HG02870 (cell line): ENCODE measurements around the gene PRR19.

Source experiments
- ATAC-seq: cut with Tn5 transposase; IDR thresholded peaks from one replicate; pipeline ENCODE4 v1.9.1; 2021; ENCODE audit warnings: mild to moderate bottlenecking, moderate library complexity; ENCODE audit not compliant: unreplicated experiment

Gene PRR19

DNA sequence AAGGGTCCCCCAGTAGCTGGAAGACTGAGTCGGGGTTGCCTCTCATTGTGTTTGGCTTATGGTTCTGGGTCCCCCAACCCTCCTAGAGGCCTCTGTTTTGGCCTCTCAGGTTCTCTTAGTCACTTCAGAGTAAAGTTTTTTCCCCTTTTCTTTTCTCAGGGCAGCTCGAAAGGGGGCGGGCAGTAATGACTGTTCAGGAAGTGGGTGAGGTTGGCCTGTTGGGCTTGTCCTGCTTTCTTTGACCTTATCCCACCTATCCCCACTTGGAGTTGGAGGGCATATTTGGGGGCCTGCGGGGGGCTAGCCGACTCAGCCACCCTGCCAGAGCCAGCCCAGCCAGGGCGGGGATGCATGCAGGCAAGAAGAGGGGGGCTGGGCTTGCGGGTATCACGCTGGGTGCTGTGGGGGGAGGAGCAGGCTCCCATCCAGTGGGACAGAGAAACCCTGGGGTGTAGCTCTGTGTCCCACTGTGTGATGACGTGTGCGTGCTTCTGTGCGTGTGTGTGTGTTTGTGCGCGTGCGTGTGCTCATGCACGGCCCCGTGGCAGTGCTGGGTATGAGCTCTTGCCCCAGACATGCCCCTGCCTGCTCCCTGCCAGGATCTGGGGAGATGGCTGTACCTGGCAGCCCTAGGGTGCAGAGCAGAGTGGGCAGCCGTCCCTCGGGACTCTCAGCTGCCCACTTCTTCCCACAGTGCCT is 31.4 kb upstream of the PRR19 start:
- no peak for ATAC-seq

DNA sequence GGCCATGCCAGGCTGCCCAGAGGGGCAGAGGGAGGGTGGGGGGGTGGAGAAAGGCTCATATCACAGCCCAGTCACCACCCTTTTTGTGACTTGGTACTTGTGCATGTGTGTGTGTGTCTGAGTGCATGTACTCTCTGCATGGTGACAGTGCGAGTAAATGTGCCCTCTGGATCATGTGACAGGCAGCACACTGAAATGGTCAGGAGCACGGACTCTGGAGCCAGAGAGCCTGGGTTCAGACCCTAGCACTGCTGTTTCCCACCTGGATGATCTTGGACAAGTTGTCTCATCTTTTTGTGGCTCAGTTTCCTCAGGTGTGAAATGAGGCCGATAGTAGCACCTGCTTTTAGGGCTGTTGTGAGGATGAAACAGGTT is 30.9 kb upstream of the PRR19 start:
- no peak for ATAC-seq

DNA sequence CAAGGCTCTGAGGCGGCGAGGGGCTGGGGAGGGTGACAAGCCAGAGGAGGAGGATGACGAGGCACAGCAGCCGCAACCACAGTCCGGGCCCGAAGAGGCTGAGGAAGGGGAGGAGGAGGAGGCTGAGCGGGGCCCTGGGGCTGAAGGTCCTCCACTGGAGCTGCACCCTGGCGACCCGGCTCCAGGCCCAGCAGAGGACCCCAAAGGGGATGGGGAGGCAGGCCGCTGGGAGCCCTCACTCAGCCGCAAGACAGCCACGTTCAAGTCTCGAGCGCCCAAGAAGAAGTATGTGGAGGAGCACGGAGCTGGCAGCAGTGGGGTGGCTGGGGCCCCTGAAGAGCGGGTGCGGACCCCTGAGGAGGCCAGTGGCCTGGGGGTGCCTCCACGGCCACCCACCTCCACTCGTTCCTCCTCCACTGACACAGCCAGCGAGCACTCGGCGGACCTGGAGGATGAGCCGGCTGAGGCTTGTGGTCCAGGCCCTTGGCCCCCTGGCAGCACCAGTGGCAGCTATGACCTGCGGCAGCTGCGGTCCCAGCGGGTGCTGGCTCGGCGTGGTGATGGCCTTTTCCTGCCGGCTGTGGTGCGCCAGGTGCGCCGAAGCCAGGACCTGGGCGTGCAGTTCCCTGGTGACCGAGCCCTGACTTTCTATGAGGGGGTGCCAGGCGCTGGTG is 29.9 kb upstream of the PRR19 start:
- ATAC-seq: no peak

DNA sequence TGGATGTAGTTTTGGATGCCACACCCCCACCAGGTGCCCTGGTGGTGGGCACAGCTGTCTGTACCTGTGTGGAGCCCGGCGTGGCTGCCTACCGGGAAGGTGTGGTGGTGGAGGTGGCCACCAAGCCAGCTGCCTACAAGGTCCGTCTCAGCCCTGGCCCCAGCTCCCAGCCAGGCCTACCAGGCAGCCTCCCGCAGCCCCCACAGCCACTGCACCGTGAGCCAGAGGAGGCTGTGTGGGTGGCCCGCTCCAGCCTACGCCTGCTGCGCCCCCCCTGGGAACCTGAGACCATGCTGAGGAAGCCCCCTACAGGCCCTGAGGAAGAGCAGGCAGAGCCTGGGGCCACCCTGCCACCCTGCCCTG is 29.4 kb upstream of the PRR19 start:
- ATAC-seq: no peak

DNA sequence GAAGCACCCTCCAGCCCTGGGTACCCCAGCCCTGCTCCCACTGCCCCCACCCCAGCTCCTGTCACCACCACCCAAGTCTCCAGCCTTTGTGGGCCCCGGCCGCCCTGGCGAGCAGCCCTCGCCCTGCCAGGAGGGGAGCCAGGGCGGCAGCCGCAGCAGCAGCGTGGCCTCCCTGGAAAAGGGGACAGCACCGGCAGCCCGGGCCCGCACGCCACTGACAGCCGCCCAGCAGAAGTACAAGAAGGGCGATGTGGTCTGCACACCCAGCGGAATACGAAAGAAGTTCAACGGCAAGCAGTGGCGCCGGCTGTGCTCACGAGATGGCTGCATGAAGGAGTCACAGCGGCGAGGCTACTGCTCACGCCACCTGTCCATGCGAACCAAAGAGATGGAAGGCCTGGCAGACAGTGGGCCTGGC is 28.9 kb upstream of the PRR19 start:
- ATAC-seq: no peak

DNA sequence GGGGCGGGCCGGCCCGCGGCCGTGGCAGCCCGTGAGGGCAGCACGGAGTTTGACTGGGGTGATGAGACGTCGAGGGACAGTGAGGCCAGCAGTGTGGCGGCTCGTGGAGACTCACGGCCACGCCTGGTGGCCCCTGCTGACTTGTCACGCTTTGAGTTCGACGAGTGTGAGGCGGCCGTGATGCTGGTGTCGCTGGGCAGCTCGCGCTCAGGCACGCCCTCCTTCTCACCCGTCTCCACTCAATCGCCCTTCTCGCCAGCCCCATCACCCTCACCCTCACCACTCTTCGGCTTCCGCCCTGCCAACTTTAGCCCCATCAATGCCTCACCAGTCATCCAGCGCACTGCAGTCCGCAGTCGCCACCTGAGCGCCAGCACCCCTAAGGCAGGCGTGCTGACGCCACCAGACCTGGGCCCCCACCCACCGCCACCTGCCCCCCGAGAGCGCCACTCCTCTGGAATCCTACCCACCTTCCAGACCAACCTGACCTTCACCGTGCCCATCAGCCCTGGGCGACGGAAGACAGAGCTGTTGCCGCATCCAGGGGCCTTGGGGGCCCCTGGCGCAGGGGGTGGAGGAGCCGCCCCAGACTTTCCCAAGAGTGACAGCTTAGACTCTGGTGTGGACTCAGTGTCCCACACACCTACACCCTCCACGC is 28.4 kb upstream of the PRR19 start:
- no peak for ATAC-seq

DNA sequence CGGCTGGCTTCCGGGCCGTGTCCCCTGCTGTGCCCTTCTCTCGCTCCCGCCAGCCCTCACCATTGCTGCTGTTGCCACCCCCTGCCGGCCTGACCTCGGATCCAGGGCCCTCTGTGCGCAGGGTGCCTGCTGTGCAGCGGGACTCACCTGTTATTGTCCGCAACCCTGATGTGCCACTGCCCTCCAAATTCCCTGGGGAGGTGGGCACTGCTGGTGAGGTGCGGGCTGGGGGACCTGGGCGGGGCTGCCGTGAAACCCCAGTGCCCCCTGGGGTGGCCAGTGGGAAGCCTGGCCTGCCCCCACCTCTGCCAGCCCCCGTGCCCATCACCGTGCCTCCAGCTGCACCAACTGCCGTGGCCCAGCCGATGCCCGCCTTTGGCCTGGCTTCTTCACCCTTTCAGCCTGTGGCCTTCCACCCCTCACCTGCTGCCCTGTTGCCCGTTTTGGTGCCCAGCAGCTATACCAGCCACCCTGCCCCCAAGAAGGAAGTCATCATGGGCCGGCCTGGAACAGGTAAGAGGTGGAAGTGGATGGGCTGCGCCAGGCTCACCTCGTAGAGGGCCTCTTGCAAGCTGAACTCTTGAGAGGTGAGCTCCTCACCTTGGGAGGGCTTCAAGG is 27.8 kb upstream of the PRR19 start:
- ATAC-seq: no peak

DNA sequence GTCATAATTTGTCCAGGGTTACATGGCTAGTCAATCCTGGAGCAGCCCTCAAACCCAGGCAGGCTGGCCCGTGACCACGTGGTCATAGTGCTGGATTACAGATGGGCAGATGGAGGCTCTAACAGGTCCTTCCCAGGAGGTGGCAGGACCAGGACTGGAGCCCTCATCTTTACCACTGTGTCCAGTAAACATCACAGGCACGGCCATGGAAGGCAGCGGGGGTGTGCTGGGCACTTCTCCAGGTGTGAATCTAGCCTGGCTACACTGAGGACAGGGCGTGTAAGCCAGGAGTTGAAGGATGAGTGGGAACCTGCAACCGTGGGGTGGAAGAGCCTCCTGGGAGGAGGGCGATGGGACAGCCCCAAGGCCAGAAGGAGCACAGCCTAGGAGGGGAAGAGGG is 26.8 kb upstream of the PRR19 start:
- ATAC-seq: no peak

DNA sequence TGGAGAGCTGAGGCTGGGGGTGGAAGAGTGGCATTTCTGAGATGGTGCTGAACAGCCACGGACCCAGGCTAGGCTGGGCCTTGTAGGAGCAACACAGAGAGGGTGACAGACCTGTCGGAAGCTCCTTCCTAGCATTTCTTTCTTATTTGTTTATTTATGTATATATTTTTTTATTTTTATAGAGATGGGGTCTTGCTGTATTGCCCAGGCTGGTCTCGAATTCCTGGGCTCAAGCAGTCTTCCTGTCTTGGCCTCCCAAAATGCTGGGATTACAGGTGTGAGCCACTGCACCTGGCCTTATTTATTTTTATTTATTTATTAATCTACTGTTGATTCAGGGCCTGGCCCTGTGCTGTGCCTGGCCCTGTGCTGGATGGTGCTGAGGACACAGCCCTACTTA is 26.4 kb upstream of the PRR19 start:
- ATAC-seq: no peak

DNA sequence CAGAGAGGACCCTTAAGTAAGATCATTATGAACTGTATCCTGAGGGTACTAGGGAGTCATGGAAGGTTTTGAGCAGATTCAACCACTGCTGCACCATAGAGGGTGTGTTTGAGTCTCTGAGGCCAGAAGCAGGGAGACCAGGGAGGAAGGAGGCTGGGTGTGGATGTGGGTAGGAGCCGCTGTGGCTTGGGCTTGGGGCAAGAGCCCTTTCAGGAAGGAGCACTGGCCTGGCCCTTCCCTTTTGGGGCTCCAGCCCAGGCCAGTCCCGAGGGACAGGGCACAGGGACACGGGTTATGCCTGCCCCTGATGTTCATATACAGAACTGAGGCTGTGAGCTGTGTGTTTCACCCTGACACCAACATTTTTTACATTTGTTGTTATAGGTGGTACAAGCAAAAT is 25.6 kb upstream of the PRR19 start:
- ATAC-seq: no peak

DNA sequence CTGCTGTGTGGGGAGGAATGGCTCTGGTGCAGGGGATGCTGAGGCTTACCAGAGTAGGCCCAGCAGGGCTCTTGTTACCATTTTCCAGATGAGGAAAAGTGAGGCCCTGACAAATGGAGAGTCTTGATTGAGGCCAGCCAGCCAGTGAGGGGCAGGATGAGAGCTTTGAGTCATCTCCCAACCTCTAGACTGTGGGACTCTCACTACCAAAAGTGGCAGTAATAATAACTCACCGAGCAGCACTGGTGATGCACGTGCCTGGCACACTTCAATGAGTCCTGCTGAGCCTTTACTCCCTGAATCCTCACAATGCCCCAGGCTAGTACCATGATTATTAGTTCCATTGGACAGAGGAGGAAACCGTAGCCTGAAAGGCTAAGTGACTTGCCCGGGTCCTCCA is 25.1 kb upstream of the PRR19 start:
- ATAC-seq: no peak

DNA sequence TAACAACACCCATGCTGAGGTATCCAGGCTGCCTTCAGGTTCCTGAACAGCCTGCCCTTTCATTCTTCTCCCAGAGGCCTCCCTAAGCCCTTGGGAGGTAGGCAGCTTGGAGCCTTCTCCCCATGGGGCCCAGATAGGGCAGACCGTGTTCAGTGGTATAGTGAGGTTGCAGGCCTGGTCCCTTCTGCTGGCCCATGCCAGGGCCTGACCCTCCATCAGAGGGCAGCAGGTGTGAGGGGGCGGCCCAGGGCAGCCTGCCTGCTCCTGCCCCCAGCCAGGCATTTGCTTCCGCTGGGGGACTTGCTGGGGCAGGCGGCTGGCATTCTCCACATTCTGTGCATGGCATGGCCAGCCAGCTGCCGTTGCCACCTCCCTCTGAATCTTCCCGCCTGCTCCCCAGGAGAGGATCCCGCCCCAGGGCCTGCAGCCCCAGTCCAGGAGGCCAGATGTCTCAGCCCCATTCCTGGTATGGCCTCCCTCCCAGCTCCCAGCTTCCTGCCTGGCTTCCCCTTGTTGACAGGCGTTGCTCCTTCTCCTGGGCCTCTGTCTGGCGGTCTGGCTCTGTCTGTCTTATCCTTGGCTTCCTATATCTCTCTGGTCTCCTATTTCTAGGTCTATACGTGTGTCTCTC is 24.0 kb upstream of the PRR19 start:
- no peak for ATAC-seq

DNA sequence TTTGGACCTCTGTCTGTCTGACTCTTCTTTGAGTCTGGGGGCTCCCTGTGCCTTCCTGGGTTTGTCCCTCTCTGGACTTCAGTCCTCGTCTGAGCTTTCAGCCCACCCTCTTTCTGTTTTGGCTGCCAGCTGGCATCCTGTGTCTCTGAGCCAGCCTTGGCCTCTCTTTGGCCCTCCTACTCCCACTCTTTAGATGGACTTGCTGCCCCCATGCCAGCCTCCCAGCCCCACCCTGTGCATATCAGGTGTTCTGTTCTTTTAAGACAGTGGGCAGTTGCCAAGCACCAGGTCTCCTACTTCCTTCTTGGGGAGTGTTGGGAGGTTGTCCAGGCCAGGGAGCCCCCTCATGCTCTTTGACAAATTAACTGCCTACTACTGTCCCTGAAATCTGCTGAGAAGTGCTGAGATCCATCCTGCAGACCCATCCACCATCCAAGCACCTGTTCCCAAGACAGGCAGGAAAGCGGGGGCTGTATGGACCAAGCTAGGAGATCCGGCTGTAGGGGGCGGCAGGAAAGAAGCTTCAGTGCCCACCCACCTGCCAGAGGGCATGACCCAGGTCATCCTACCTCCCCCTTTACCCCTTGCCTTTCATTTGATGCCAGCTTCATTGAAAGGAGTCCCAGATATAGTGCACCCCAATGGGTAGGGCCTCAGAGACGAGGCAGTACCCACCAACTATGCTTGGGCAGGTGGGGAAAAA is 23.3 kb upstream of the PRR19 start:
- no peak for ATAC-seq

DNA sequence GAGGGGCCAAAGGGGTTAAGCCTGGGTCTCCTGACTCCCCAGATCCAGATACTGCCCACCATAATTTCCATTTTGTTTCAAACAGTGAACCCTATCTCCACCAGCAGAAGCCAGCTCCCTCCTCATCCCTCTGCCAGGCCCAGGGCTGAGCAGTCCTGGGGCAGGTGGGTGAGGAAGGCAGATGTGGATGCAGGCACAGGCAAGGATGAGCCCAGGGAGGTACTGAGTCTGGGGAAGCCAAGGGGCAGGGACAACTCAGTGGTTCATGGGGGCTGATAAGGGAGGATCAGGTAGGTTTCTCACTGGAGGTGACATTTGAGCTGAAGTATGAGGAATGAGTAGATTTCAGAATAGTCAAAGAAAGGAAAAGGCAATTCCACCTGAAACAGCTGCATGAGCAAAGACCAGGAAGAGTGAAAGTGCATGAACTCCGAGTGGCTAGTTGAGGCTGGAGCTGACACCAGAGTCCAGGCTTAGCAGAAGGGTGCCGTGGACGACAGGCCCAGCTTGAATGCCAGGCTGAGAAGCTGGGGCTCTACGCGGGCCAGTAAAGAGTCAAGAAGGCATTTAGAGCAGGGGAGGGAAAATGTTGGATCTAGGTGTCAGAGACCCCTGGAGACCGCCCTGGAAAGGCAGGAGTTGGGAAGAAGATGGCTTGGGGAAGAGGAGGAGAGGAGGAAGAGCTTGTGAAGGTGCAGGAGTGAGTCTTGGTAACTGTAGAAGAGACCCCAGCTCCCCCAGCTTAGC is 22.6 kb upstream of the PRR19 start:
- no peak for ATAC-seq

DNA sequence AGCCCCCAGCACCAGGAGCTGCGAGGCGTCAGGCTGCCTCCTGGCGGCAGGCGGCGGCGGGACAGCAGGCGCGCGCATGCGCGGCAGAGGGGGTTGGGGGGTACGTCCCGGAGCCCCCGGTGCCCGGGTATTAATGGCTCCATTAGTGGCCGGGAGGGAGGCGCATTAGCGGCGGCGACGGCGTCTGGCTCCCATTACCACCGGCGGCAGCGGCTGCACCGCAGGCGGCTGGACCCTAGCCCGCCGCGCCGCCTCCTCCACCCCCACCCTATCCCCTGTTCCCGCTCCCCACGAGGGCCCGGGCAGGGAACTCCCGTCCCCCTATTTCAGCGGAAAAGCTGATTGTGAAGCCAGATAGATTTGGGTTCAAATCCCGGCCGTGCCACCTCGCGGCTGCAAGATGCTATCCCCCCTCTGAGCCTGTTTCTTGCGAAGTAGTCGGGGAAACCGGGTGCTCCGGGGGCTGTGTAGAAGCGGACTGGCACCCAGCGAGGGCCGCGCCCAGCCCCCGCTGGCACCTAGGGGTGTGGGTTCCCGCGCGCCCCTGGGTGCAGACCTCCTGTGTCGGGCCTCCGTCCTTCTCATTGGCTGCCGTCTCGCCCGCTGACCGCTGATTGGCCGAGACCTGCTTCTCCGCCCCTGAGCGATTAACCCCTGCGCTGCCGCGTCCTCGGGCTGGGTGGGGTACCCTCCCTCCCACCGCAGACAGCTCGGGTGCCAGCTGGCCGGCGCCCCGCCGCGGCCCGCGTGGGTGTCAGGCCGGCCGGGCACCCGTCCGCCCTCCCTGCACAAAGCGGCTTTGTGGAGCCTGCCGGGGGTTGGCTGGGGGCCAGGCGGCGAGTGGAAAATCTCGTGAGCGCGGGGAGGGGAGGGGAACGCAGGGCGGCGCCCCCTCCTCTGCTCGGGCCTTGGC is 21.8 kb upstream of the PRR19 start:
- no peak for ATAC-seq

DNA sequence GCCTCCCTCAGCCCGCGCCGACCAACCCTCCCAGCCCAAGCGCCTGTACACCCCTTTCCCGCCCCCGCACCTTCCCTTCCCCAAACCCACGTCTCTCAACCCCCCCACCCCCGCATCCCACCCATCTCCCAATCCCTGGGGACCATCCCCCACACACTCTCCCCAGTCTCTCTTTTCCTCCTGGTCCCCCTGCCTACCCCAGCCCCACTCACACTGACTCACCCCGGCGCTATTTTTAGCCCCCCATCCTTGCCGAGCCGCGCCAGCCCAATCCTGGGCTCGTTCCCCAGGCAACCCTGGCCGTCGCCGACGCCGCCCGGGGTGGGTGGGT is 21.2 kb upstream of the PRR19 start:
- ATAC-seq: no peak

DNA sequence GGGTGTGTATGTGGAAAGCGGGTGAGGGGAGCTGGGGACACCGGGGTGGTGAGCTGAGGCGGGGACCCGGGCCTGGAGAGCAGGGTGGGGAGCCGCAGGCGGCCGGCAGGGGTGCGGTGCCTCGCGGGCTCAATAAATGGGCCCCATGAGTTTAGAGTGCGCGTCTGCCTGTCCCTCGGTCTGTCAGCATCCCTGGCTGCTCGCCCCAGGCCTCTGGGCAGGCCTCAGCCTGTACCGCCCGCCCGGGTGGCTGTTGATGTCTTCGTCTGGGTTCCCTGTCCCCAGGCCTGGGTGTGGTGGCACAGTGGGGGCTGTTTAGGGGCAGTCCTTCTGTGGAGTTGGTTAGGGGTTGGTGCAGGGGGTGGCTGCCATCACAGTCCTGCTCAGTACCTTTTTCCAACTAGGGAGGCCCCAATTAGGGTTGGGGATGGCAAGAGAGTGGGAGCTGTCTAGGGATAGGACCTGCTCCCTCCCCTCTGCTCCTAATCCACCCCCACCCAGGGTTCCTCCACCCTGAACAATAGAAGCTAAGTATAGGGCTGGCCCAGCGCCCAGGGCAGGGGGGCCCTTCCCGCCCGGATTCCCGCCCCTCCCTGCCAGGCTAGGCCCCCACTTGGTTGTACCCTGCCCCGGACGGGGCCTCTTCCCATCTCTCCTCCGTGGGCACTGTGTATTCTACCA is 20.6 kb upstream of the PRR19 start:
- no peak for ATAC-seq

DNA sequence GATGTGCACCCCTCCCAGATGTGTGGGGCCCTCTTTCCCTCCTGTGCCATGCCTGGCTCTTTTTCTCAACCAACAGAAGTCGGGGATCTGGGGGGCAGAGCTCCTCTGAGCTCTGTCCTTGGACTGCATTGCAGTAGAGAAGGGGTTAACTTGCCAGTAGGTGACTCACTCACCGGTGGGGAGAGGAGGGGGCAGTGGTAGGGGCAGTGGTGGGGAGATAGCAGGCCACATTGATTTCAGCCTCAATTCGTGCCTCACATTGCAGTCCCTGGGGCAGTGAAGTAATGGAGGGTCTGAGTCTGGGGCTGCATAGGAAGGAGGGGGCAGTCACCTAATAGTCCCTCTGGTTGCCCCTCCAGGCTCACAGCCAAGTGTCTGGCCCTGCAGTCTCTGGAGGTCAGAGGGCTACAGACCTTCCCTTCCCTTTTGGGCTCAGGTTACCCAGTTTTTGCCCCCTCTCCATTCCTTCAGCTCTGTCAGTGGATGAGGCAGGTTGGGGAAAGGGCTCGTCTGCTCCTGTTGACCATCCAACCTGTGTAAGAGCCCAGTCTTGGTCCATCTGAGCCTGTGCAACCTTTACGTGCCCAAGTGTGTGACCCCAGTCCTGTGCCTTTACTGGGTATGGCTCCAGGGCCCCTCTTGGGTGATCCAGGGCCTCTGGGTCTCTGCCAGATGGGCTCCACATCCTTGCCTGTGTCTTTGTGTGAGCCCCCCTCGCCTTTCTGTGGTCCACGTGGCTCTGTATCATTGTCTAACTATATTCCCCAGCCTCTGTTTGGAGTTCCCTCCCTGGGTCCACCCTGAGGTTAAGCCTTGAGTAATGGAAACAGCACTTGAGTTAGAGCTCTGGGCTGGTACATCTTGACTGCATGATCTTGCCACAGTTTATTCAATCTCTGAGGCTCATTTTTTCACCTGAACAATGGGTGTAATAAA is 19.8 kb upstream of the PRR19 start:
- no peak for ATAC-seq
